Measurements from ENCODE around the gene MTFR2.

DNA sequence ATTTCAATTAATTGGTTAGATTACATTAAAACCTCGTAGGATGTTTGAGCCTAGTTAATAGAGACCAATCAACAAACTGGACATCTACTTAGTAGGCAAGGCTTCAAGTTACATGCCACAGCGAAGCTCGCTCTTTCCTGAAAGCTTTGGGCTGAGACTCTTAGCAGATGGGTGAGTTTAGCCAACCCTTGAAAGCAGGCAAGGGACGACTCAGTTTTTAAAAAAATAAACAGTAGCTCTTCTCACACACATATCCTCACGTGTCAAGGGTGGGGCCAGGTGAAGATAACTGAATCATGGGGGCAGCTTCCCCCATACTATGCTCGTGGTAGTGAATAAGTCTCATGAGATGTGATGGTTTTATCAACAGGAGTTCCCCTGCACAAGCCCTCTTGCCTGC, 775 bp downstream of the MTFR2 start:
- TF ChIP-seq, protein P1, sequence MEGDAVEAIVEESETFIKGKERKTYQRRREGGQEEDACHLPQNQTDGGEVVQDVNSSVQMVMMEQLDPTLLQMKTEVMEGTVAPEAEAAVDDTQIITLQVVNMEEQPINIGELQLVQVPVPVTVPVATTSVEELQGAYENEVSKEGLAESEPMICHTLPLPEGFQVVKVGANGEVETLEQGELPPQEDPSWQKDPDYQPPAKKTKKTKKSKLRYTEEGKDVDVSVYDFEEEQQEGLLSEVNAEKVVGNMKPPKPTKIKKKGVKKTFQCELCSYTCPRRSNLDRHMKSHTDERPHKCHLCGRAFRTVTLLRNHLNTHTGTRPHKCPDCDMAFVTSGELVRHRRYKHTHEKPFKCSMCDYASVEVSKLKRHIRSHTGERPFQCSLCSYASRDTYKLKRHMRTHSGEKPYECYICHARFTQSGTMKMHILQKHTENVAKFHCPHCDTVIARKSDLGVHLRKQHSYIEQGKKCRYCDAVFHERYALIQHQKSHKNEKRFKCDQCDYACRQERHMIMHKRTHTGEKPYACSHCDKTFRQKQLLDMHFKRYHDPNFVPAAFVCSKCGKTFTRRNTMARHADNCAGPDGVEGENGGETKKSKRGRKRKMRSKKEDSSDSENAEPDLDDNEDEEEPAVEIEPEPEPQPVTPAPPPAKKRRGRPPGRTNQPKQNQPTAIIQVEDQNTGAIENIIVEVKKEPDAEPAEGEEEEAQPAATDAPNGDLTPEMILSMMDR (conservative IDR thresholded peaks at IDR 0.05), result no peak
- TF ChIP-seq EZH2 (IDR thresholded peaks at IDR 0.05; ENCODE audit: low read depth), result no peak

Measured in PC-9 (cell line).